Measurements from ENCODE around the gene CCDC63. TPM values are rescaled to one million over a fixed set of nuclear protein-coding genes. Genes with fewer than 3 reads are reported as not detected.

The CCDC63 gene
- total and polyA plus RNA-seq, 2 of the 13 experiments (the other 11 are each of a cell fraction or from before 2014, with no cell fraction given), result not detected

DNA sequence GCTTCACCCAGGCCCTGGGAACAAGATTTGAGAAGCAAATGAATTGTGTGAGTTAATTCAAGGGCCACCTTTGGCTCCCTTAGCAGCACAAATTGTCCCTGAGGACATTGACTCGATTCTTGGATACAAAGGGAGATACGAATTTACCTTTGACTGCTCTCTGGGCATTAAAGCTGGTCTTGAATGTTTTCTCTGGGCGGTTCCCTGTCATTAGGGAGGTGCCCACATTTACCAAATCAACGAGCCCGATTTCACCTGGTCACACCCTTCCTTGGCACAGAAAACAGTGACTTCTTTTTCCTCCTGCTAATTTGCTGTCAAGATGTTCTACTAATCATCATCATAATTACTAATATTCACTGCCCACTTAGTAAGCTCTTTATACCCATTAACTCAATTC lies 27.1 kb upstream of the CCDC63 start:
- Histone ChIP-seq H2AFZ (ENCODE audit: low read length) (no peak overlapping the region), H3K27me3 (ENCODE audit: control insufficient read depth in 1 of 2, insufficient read depth in 2 of 2, low read length in 2 of 2) (peaks cover 0 to 1% of the 10 kb centered on the region in 2 experiments; a peak in 1 of 5 replicates), H3K4me2 (ENCODE audit: low read depth, low read length) (no peak overlapping the region), H3K4me3 (replicated peaks in 1 of 3; ENCODE audit: insufficient read depth in 1 of 3, low read depth in 2 of 3, low read length in 3 of 3) (no peak overlapping the region), H3K9ac (ENCODE audit: insufficient read depth, low read depth, low read length) (no peak overlapping the region), H3K9me3 (ENCODE audit: low read length) (no peaks in the 10 kb centered on the region), H3K4me1 (ENCODE audit: insufficient read depth, low read length) (0 out of 2 replicates have a peak, but pooled peaks cover 7% of the 10 kb centered on the region), H3K27ac (ENCODE audit: extremely low read length, insufficient read depth, low read length) (no peak overlapping the region), H4K20me1 (ENCODE audit: insufficient read depth, low read length) (no peaks in the 10 kb centered on the region), H3K79me2 (ENCODE audit: insufficient read depth, low read length) (no peaks in the 10 kb centered on the region), H3K36me3 (replicated peaks in 1 of 2; ENCODE audit: control insufficient read depth in 1 of 2, insufficient read depth in 2 of 2, low read length in 2 of 2) (no peaks in the 10 kb centered on the region)
- TF ChIP-seq ZNF382 (CRISPR knock-in tag; IDR thresholded peaks at IDR 0.05; ENCODE audit: borderline replicate concordance), result no peak
- TF ChIP-seq ZNF782 (CRISPR knock-in tag; IDR thresholded peaks at IDR 0.05; ENCODE audit: borderline replicate concordance), result no peak
- no peak for TF ChIP-seq KDM1A (CRISPR knock-in tag; IDR thresholded peaks at IDR 0.05)
- TF ChIP-seq ZNF138 (CRISPR knock-in tag; IDR thresholded peaks at IDR 0.05; ENCODE audit: low read depth), result no peak
- TF ChIP-seq, protein P1, sequence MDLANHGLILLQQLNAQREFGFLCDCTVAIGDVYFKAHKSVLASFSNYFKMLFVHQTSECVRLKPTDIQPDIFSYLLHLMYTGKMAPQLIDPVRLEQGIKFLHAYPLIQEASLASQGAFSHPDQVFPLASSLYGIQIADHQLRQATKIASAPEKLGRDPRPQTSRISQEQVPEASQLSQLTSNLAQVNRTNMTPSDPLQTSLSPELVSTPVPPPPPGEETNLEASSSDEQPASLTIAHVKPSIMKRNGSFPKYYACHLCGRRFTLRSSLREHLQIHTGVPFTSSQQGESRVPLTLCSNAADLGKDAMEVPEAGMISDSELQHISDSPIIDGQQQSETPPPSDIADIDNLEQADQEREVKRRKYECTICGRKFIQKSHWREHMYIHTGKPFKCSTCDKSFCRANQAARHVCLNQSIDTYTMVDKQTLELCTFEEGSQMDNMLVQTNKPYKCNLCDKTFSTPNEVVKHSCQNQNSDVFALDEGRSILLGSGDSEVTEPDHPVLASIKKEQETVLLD (CRISPR knock-in tag; IDR thresholded peaks at IDR 0.05; ENCODE audit: low read depth), result no peak
- TF ChIP-seq, protein P2, sequence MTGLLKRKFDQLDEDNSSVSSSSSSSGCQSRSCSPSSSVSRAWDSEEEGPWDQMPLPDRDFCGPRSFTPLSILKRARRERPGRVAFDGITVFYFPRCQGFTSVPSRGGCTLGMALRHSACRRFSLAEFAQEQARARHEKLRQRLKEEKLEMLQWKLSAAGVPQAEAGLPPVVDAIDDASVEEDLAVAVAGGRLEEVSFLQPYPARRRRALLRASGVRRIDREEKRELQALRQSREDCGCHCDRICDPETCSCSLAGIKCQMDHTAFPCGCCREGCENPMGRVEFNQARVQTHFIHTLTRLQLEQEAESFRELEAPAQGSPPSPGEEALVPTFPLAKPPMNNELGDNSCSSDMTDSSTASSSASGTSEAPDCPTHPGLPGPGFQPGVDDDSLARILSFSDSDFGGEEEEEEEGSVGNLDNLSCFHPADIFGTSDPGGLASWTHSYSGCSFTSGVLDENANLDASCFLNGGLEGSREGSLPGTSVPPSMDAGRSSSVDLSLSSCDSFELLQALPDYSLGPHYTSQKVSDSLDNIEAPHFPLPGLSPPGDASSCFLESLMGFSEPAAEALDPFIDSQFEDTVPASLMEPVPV (CRISPR knock-in tag; IDR thresholded peaks at IDR 0.05), result no peak
- TF ChIP-seq JUNB (CRISPR knock-in tag; IDR thresholded peaks at IDR 0.05; ENCODE audit: borderline replicate concordance), result no peak
- TF ChIP-seq, protein P3, sequence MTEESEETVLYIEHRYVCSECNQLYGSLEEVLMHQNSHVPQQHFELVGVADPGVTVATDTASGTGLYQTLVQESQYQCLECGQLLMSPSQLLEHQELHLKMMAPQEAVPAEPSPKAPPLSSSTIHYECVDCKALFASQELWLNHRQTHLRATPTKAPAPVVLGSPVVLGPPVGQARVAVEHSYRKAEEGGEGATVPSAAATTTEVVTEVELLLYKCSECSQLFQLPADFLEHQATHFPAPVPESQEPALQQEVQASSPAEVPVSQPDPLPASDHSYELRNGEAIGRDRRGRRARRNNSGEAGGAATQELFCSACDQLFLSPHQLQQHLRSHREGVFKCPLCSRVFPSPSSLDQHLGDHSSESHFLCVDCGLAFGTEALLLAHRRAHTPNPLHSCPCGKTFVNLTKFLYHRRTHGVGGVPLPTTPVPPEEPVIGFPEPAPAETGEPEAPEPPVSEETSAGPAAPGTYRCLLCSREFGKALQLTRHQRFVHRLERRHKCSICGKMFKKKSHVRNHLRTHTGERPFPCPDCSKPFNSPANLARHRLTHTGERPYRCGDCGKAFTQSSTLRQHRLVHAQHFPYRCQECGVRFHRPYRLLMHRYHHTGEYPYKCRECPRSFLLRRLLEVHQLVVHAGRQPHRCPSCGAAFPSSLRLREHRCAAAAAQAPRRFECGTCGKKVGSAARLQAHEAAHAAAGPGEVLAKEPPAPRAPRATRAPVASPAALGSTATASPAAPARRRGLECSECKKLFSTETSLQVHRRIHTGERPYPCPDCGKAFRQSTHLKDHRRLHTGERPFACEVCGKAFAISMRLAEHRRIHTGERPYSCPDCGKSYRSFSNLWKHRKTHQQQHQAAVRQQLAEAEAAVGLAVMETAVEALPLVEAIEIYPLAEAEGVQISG (CRISPR knock-in tag; IDR thresholded peaks at IDR 0.05), result no peak
- POLR2A ChIA-PET, result no interaction called here
- CTCF ChIA-PET (ENCODE audit: low intra/inter-chr PET ratio, low total read pairs), result no interaction called here
- in situ Hi-C loops (cut with HindIII; ENCODE audit: extremely low pct_ligation_motif_present, low pct_unique_long_range_greater_than_20kb), result no loop called here
- DNase-seq (ENCODE audit: low spot score) (no peak), ATAC-seq (no peak), FAIRE-seq (no peak)
- intact Hi-C loops (cut with micrococcal nuclease; ENCODE audit: unreplicated experiment), result no loop called here
- 13% methylated on average over 5 of the region's 5 CpGs for WGBS (ENCODE audit: low lambda C conversion rate)
- no TSS peak for BruUV-seq (replicated peaks)

Data from HepG2 (cell line).